Measurements from ENCODE around the gene DHRSX. TPM values are rescaled to one million over a fixed set of nuclear protein-coding genes. Genes with fewer than 3 reads are reported as not detected.

Gene DHRSX
- total and polyA plus RNA-seq, 10 of the 15 experiments (the other 5 are each of a cell fraction or from before 2014, with no cell fraction given), result 1.7 to 39.5 (median 16.5) TPM

GRCh38 chrX:2435465-2435864 is 65.3 kb downstream of the DHRSX start:
- Histone ChIP-seq H3K79me2 (ENCODE audit: control insufficient read depth, insufficient read depth, low read length) (no peaks in the 10 kb centered on the region), H3K9ac (ENCODE audit: control insufficient read depth, insufficient read depth, low read length) (no peak overlapping the region), H3K9me3 (replicated peaks; ENCODE audit: control insufficient read depth, insufficient read depth, low read length) (no peaks in the 10 kb centered on the region; the same call in 2 of the 3 replicates), H4K20me1 (ENCODE audit: control insufficient read depth, insufficient read depth) (no peaks in the 10 kb centered on the region), H3K27ac (ENCODE audit: control insufficient read depth, insufficient read depth) (no peak overlapping the region), H3K4me2 (ENCODE audit: control insufficient read depth, insufficient read depth) (no peak overlapping the region), H3K4me3 (no peak overlapping the region), H3K27me3 (replicated peaks in 1 of 2; ENCODE audit: control insufficient read depth in 2 of 2, insufficient read depth in 2 of 2, low read length in 1 of 2) (no peaks in the 10 kb centered on the region), H3K36me3 (ENCODE audit: control insufficient read depth in 2 of 2, insufficient read depth in 2 of 2, low read length in 1 of 2) (no peaks in the 10 kb centered on the region; a peak in 1 of 4 replicates), H2AFZ (ENCODE audit: control insufficient read depth, low read depth, low read length) (no peak overlapping the region), H3K4me1 (ENCODE audit: control insufficient read depth, insufficient read depth, low read length) (no peaks in the 10 kb centered on the region)
- ChIA-PET RAD21 (ENCODE audit: unreplicated experiment) (no interaction called here), POLR2A (no interaction called here), CTCF (no interaction called here), SMC1A (ENCODE audit: uncharacterized antibody, unreplicated experiment) (no interaction called here)
- DNase-seq (ENCODE audit: low read depth, low spot score), result no peak
- BruUV-seq (replicated peaks), result no TSS peak
- FAIRE-seq, result no peak
- no peak for ATAC-seq
- intact Hi-C loops (cut with micrococcal nuclease; ENCODE audit: unreplicated experiment), result no loop called here
- in situ Hi-C loops (cut with MboI), result no loop called here
- no peak for TF ChIP-seq ELK1 (IDR thresholded peaks at IDR 0.05; ENCODE audit: low read depth, low read length)
- TF ChIP-seq ZNF24 (IDR thresholded peaks at IDR 0.05), result no peak
- TF ChIP-seq TARDBP (IDR thresholded peaks at IDR 0.05; ENCODE audit: borderline replicate concordance), result no peak
- TF ChIP-seq ZNF622 (IDR thresholded peaks at IDR 0.05), result no peak
- TF ChIP-seq KLF5 (IDR thresholded peaks at IDR 0.05; ENCODE audit: partially characterized antibody), result no peak
- no peak for TF ChIP-seq NFYB (IDR thresholded peaks at IDR 0.05; ENCODE audit: insufficient read depth, low read depth, low read length)
- no peak for TF ChIP-seq ZNF207 (IDR thresholded peaks at IDR 0.05; ENCODE audit: borderline replicate concordance)
- TF ChIP-seq E2F4 (IDR thresholded peaks at IDR 0.05; ENCODE audit: low read depth, low read length), result no peak
- no peak for TF ChIP-seq E2F8 (IDR thresholded peaks at IDR 0.05; ENCODE audit: low read depth, partially characterized antibody)
- no peak for TF ChIP-seq SIN3A (IDR thresholded peaks at IDR 0.05; ENCODE audit: low read depth, low read length)
- WGBS (ENCODE audit: insufficient coverage, insufficient replicate concordance, low lambda C conversion rate, missing lambda C conversion rate), result 97% methylated on average over 2 of the region's 2 CpGs
